GM19043 (cell line): ENCODE results near the gene TTC28.

Experiments used
- ATAC-seq: cut with Tn5 transposase; IDR thresholded peaks from one replicate; pipeline ENCODE4 v1.9.1; 2021; ENCODE audit warnings: low read depth; ENCODE audit not compliant: unreplicated experiment

TTC28 gene

GRCh38 chr22:27985323-27986275 is 694.0 kb downstream of the TTC28 start:
- ATAC-seq: no peak

DNA sequence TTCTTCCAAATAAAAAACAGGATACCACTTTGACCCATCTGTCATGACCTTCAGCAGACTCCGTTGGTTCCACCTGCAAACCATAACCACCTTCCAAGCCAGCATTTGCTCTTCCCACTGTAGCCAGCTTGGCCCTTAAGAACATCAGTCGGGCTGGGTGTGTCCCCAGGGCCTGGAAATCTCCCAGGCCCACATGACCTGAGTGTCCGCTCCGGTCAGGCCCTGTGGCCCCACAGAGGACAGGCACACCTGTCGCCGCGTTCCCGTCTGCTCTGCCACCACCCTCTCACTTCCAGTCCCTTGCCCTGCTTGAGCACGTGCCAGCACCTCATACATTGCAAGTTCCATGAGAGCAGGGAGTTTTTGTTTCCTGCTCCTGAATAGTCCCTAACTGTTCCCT is 694.9 kb downstream of the TTC28 start:
- ATAC-seq: no peak

GRCh38 chr22:27984001-27984695 is 695.5 kb downstream of the TTC28 start:
- ATAC-seq: no peak

DNA sequence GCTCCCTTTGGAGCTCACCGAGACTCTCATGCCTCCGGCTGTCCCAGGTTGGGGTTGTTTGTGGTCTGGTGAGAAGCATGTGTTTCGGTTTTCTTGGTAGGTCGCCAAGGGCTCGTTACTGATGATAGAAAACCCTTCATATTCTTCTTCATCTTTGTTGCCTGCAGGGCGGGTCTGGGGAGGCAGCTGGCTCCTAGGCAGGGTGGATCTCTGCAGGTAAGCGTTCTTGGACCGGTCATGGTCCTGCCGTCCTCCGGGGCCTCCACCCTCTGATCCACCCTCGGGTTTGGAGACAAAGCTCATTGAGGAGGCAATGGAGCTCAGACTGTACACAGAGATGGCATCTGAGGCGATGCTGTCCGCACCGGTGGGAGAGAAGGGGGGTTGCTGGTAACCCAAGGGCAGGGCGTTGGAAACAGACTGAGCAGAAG is 696.3 kb downstream of the TTC28 start:
- no peak for ATAC-seq

DNA sequence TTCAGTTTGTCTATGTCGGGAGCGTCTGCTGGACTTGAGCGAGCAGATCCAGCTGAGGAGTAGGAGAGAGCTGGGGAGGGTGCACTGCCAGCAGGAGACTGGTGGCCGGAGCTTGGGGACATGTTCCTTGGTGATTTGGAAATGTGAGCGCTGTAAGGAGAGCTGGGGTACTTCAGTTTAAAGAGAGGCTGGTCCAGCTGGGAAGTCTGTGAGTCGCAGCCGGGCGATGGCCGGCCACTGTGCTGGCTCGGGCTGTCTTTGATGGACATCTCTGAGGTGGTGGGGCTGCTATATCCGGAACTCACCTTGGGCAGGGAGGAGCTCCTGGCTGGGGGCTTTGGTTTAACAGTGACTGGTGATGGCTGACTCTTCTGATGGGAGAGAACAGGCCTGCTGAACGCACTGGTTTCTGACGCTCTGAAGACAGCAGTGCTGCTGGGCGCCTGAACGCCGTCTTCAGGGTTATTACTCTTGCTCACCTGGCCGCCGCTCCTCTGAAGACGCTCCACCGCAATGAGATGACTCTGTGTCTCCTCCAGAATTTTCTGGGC is 696.9 kb downstream of the TTC28 start:
- ATAC-seq: no peak

DNA sequence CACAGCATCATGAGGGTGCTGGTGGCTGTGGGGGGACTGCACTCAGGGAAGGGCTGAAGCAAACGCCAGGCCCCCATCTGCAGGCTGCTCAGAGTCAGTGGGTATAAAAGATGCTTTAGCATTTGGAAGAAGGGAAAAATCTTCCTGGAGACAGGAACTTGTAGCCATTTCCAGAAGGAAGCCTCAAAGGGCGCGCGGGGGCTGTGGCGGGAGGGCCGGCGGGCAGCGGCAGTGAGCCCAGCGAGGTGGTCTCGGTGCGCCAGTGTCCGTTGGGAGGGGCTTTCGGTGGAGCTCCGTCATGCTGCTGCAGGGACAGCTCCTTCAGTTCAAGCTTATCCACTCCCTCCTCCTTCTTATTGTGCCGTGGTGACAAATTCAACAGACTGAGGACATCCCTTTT is 697.5 kb downstream of the TTC28 start:
- no peak for ATAC-seq

DNA sequence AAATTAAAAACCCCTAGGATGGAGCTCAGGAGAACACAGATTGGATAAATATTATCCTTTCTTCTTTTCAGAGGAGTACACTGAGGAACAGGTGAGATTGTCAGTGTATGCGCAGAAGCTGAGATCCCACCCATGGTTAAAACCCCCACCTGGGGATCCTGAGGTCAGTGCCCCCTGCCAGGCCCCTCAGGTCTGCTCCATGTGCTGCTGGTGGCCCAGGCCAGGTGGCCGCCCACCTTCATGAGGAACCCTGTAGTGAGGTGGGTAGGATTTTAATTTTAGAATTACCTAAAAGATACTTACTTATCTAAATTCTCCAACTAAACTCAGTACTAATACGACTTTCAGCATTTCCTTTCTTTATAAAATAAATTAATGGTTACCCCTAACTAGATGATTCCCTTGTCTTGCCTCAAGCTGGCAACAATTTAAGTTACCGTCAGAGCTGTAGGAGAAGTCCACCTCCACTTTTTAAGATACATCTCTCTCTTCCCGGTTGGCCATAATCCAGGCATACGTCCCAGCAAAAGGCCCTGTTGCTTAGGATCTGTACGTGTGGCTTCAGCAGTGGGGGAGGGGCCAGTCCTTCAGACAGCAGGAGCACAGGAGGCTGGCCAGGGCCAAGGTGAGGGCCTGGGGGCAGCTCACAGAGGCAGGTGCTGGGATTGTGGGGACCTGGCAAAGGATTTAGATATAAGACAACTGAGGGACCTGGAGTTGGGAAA is 699.1 kb downstream of the TTC28 start:
- ATAC-seq: no peak

DNA sequence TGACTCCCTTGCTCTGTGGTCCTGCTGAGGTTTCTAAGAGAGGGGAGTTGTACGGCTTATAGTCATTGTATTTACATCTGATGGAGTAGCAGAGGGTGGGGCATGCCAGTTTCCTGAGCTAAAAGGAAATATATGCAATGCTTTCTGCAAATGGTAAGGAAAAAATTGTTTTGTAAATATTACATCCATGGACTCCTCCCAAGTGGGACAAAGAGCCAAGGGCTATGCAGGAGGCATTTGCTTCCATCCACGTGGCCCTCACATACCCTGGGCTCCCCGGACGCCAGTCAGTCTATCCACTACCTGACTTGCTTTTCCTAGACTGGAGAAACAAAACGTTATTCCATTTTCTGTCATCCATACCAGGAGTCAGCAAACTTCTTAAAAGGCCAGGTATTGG is 700.8 kb downstream of the TTC28 start:
- no peak for ATAC-seq

DNA sequence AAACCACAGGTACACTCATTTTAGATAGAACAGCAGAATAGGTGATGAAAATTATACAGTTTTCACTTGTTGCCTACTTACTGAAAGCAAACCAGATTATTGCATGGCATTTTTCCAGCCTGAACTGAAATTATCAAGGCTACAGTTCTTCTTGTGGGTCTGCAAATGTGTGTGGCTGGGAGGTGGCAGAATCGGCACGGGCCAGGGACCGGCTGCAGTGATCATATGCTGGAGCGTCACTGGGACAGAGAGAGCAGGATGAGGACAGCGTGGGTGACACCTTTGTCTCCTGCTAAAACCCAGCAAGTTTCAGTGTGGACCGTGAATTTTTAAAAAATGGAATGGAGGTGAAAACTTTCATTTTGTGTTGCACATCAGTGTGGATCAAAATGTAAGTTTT is 701.3 kb downstream of the TTC28 start:
- ATAC-seq: no peak

GRCh38 chr22:27976586-27976985 is 703.1 kb downstream of the TTC28 start:
- no peak for ATAC-seq

DNA sequence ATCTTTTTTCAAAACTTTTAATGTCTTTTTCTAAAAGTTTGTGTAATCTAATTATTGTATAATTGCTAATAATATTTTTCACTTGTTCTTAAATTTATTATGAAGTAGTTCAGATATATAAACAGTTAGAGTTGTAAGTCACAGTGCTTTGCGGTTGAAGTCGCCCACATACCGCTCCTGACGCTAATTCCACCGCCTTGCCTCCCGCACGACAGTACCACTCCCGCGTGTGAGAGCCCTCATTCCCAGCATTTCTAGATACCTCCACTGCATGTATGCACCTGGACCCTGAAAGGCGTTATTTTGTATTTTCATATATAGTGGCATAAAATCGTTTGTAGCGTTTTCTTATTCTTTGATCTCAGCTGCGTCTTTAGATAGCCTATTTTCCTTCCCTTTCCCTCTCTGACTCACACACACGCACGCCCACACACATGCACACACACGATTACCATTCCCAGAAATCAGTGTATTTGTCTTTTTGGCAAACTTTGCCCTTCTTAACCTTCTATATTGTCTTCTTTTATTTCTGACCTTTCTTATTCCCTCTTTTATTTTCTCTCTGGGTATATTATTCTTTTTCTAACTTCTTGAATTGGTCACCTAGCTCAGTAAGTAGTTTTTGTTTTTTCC is 704.1 kb downstream of the TTC28 start:
- ATAC-seq: no peak

- no peak for ATAC-seq
Measured at GRCh38 chr22:27973846-27974245, 705.8 kb downstream of the TTC28 start.

DNA sequence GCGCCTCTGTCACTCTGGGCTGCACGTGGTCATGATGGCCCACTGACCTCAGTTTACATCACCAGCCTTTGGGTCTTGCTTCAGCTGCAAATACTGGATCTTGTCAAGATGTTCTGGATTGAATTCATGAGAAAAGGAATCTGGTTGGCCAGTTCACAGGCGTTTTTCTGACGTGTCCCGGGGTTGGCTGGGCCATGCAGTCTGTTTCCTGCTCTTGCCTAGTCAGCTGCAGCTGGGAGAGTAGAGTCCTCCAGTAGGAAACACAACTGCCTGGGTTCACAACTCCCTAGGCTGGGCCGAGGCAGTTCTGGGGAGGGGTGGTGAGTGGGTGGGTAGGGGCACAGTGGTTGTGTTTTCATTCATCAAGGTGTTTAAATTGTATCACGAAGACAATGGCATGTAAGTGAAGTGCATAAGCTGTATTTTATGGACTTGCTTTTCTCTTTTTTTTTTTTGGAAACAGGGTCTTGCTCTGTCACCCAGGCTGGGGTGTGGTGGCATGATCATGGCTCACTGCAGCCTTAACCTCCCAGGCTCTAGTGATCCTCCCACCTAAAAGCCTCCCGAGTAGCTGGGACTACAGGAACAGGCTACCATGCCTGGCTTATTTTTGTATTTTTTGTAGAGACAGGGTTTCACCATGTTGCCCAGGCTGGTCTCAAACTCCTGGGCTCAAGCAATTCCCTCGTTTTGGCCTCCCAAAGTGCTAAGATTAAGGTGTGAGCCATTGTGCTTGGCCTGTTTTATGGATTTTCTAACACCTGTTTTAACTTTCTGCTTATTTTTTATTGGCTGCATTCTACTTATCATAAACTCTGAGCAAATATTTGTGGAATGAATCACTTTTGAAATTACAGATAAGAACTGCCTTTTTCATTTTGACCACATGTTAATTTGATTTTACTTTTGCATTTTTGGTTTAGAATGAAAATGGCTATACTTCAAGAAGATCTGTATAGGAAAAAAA is 706.6 kb downstream of the TTC28 start:
- ATAC-seq: no peak

- no peak for ATAC-seq
Measured at GRCh38 chr22:27971926-27972325, 707.7 kb downstream of the TTC28 start.

DNA sequence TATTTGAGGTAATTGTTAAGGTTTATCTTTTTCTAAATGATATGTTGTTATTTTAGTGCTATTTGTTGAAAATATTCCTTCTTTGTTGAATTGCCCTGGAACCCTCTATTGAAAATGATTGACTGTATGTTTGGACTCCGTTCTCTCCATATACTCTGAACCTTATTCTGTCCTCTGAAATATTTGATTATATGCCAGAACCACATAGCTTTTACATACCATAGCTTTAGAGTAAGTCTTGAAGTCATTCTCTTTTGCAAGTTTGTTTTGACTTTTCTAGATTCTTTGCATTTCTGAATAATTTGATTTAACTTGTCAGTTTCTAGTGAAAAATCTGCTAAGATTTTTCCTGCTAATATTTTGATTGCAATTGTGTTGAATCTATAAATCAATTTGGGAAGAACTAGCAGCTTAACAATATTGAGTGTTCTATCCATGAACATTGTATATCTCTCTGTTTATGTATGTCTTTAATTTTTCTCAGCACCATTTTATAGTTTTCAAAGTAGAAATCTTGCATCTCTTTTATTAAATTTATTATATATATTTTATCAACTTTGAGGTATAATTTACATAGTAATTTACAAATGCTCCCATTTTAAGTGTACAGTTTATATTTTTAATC is 708.9 kb downstream of the TTC28 start:
- ATAC-seq: no peak

GRCh38 chr22:27966168-27967064 is 713.2 kb downstream of the TTC28 start:
- no peak for ATAC-seq

- no peak for ATAC-seq
Measured at GRCh38 chr22:27962268-27963044, 717.2 kb downstream of the TTC28 start.
